ENCODE measurements around the gene OR13F1. TPM values are rescaled to one million over a fixed set of nuclear protein-coding genes. Genes with fewer than 3 reads are reported as not detected.

Gene OR13F1
- total RNA-seq, 5 donors from 2014 or later (not counting 1 experiment from before 2014, with no cell fraction given) = not detected

- Mint-ChIP-seq H3K4me1 (no peaks in the 10 kb centered on the region), H3K36me3 (no peaks in the 10 kb centered on the region), H3K27me3 (no peaks in the 10 kb centered on the region), H3K4me3 (no peak overlapping the region), H3K27ac (no peak overlapping the region), H3K9me3 (peaks cover 0 to 2% (median 0%) of the 10 kb centered on the region in 3 donors)
- WGBS (ENCODE audit: insufficient coverage) = no CpG with 5 or more reads among the region's 4 CpGs
- Histone ChIP-seq H3K27ac (ENCODE audit: low read length) (no peak overlapping the region), H3K27me3 (replicated peaks in 1 of 2; ENCODE audit: control insufficient read depth in 2 of 2, extremely low read depth in 1 of 2, insufficient read depth in 2 of 2, low read length in 1 of 2) (no peaks in the 10 kb centered on the region), H3K4me1 (ENCODE audit: control insufficient read depth in 1 of 2, extremely low read depth in 1 of 2, insufficient read depth in 2 of 2, low read length in 2 of 2) (no peaks in the 10 kb centered on the region), H3K9me3 (no peaks in the 10 kb centered on the region), H3K4me3 (ENCODE audit: control insufficient read depth in 1 of 2, extremely low read depth in 1 of 2, low read length in 1 of 2) (no peak overlapping the region), H3K36me3 (ENCODE audit: control insufficient read depth in 2 of 2, extremely low read depth in 1 of 2, insufficient read depth in 1 of 2, low read length in 1 of 2) (no peaks in the 10 kb centered on the region)
- ATAC-seq (replicated peaks in 1 of 4) (no peak), DNase-seq (no peak)
- POLR2A ChIA-PET = no interaction called here
- CTCF ChIA-PET = no interaction called here
Observed at GRCh38 chr9:104544644-104545043, 40.6 kb downstream of the OR13F1 start.

- Histone ChIP-seq H3K4me1 (ENCODE audit: control insufficient read depth in 1 of 2, extremely low read depth in 1 of 2, insufficient read depth in 2 of 2, low read length in 2 of 2) (no peaks in the 10 kb centered on the region), H3K36me3 (ENCODE audit: control insufficient read depth in 2 of 2, extremely low read depth in 1 of 2, insufficient read depth in 1 of 2, low read length in 1 of 2) (no peaks in the 10 kb centered on the region), H3K4me3 (ENCODE audit: control insufficient read depth in 1 of 2, extremely low read depth in 1 of 2, low read length in 1 of 2) (no peak overlapping the region), H3K9me3 (no peaks in the 10 kb centered on the region), H3K27me3 (replicated peaks in 1 of 2; ENCODE audit: control insufficient read depth in 2 of 2, extremely low read depth in 1 of 2, insufficient read depth in 2 of 2, low read length in 1 of 2) (peaks cover 0 to 3% of the 10 kb centered on the region in 2 experiments), H3K27ac (ENCODE audit: low read length) (no peak overlapping the region)
- Mint-ChIP-seq H3K4me3 (no peak overlapping the region), H3K9me3 (peaks cover 6 to 9% (median 9%) of the 10 kb centered on the region in 3 donors), H3K27me3 (no peaks in the 10 kb centered on the region), H3K36me3 (no peaks in the 10 kb centered on the region), H3K27ac (no peak overlapping the region), H3K4me1 (no peaks in the 10 kb centered on the region)
- POLR2A ChIA-PET = no interaction called here
- CTCF ChIA-PET = no interaction called here
- no CpG with 5 or more reads among the region's 1 CpG for WGBS (ENCODE audit: insufficient coverage)
- no peak for ATAC-seq (replicated peaks in 1 of 4)
- DNase-seq = no peak
Observed at GRCh38 chr9:104553261-104553660, 49.2 kb downstream of the OR13F1 start.

Other genes starting within 250 kb of the OR13F1 start
- not detected for gene OR13C4, start 22.9 kb downstream of the OR13F1 start, total RNA-seq
- not detected for gene OR13C3, start 32.6 kb downstream of the OR13F1 start, total RNA-seq
- gene OR13C8, start 64.9 kb downstream of the OR13F1 start, total RNA-seq = not detected
- gene OR13C5, start 95.2 kb downstream of the OR13F1 start, total RNA-seq = not detected
- not detected for gene OR13C2, start 101.4 kb downstream of the OR13F1 start, total RNA-seq
- not detected for gene OR13C9, start 113.9 kb downstream of the OR13F1 start, total RNA-seq
- not detected for gene OR13D1, start 190.3 kb downstream of the OR13F1 start, total RNA-seq
- 10 to 100 TPM in 1 of 5 donors, 1 to 10 TPM in 4; 6.8 to 10.5 (median 9.8) TPM for gene NIPSNAP3A, start 243.4 kb downstream of the OR13F1 start, total RNA-seq